CD4-positive, alpha-beta T cell treated with Interleukin-15 for 1 hour (primary cell): ENCODE measurements around the gene USP6NL.

Experiments
- DNase-seq: peaks from one replicate; pipeline ENCODE4 v3.0.0-alpha.2; 2020

The USP6NL gene

DNA sequence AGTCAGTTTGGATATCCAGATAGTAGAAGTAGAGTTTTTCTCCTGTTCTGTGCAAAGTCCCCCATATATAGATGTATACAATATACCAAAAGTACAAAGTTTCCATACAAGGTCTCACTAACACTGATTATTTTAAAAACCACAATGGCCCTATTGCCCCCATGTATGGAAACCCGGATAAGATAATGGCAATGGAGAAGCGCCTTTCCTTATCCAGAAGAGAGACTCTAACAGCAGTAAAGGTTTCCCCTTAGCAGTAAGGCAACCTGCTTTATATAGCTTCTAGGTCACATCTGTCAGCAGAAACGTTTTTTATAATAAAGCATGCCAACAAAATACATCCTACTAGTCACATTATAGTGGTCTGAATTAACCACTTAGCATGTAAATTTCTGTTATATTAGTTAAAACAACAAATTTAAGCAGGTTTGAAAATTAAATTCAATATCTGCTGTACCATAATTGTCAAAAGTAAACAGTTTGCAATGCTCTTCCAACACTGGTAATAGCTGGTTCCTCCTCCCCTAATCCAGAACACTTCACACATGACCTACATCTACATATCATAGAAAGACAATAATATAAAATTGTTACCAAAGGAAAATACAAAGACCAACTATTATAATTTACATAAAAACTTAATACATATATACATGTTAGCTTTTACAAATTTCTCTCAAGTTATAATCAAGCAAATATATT, 22.4 kb downstream of the USP6NL start:
- DNase-seq, result no peak

- DNase-seq, result no peak
Observed at GRCh38 chr10:11587722-11588259, 23.7 kb downstream of the USP6NL start.

DNA sequence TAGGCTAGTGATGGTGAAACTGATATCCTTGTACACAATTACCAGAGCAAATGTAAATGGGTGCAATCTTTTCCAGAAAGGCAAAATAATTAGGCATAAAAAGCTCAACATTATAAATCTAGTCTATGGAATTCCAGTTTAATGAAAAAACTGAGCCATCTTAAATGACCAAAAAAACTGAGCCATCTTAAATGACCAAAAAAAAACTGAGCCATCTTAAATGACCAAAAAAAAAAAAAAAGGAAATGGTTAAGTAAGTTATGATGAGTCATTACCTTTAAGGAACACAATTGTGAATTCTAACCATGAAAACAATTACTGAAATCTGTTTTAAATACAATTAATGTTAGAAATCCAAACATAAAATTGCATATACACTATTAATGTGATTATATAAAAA, 25.3 kb downstream of the USP6NL start:
- no peak for DNase-seq

DNA sequence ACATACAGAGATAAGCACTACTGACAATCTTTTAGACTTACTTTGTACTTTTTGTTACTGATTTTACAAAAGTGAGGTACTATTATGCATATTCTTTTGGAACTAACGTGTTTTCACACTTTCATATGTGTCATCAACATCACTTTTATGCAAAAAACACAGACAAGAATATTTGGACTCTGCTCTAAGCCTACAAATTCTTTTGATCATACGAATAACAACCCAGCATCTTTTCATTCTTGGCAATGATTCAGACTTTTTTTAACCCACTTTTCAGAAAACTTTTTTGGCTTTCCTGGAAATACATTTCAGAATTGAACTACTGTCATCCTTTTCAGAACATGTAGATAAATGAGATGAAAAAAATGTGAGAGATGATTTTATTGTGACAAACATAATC, 30.2 kb downstream of the USP6NL start:
- no peak for DNase-seq

DNA sequence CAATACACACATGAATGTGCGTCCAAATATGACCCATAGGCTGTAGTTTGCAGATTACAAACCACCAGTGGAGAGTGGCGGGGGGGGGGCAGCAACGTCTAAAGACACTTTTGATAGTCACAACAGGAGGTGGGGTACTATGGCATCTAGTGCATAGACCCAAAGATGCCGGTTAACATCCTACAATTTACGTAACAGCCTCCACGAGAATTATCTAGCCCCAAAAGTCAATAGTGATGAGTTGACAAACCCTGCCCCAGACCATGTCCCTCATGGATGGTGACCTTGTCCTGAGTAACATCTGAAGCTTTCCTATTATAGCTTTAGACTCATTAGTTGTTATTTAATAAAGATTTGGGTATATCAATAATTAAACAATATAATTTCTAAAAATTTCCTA, 31.6 kb downstream of the USP6NL start:
- DNase-seq, result no peak

GRCh38 chr10:11578802-11579255, 32.6 kb downstream of the USP6NL start:
- DNase-seq, result no peak

DNA sequence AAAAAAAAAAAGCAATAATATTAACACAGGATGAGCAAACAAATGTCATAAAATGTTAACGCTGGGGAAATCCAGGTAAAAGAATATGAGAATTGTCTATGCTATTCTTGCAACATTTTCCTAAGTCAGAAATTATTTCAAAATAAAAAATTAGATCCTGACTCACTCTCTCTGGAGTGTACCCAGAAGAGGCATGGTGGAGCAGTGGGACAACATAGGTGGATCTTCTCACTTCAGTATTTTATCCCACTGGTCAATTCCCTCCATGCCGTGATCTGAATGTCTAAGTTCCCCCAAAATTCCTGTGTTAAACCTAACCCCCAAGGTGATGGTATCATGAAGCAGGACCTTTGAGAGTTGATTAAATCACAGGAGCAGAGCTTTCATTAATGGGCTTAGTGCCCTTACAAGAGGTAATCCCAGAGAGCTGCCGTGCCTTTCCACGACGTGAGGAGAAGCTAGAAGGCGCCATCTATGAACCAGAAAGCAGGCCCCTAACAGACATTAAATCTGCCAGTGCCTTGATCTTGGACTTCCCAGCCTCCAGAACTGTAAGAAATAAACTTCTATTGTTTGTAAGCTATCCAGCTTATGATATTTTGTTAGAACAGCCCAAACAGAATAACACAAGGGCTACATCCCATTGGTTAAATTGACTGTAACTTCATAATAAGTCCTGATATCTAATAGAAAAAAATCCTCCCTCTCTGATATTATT, 35.2 kb downstream of the USP6NL start:
- DNase-seq, result no peak

GRCh38 chr10:11573497-11573896, 38.0 kb downstream of the USP6NL start:
- DNase-seq, result no peak

- no peak for DNase-seq
Observed at GRCh38 chr10:11570751-11571150, 40.7 kb downstream of the USP6NL start.

GRCh38 chr10:11569471-11569870, 42.0 kb downstream of the USP6NL start:
- DNase-seq, result no peak

- DNase-seq, result no peak
Observed at GRCh38 chr10:11568578-11568977, 42.9 kb downstream of the USP6NL start.

DNA sequence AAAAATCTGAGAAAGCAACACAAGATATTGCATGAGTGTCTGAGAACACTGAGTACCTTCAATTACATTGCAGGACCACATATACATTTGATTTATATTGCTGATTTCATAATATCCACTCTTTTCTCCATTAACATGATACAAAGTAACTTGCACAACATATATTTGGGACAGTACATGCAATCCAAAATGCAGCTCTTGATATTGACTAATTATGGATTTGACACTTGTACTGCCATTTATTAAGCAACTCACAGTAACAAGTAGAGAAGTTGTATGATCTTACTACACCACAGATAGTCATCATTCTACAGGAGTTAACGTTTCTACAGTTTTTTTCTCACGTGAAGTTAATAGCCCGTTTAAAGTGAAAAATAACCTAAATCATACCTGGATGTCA, 46.7 kb downstream of the USP6NL start:
- DNase-seq, result no peak

GRCh38 chr10:11563936-11564335, 47.5 kb downstream of the USP6NL start:
- no peak for DNase-seq

GRCh38 chr10:11562888-11563287, 48.6 kb downstream of the USP6NL start:
- DNase-seq, result no peak

- DNase-seq, result no peak
Observed at GRCh38 chr10:11560076-11560709, 51.3 kb downstream of the USP6NL start.

DNA sequence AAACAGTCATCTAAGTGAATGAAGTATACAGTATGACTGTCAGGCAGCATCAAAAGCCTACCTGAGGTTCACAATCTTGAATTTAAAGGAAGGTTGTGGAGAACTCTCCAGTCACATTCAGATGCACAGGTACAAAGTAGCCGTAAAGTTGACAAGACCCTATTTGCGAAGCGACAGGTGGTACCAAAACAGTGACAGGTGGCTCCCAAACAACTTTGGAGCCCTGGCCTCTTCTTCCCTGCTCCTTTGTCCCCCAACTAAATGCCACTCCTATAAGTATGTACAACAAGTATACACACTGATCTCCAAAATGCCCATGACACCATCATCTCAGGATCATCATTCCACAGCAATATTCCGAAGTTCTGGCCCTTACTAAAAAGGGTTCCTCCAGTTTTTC, 53.5 kb downstream of the USP6NL start:
- no peak for DNase-seq

DNA sequence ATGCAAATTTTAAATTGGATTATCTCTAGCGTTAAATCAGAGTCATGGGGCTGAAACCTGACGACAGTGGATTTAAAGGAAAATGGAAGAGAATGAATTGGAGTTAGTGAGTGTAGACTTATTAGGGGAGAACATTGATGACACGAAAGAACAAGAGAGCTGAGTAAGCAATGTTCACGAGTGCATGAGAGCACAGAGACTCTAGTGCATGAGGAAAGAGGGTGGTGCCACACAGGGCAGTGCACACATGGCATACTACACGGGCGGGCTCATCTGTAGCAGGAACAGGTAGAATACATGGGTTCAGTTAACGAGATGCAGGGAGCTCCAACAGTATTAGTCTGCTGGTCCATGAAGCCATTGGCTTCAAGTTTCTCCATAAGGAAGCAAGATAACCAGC, 53.9 kb downstream of the USP6NL start:
- DNase-seq, result no peak

GRCh38 chr10:11555556-11555955, 55.9 kb downstream of the USP6NL start:
- no peak for DNase-seq

- DNase-seq, result no peak
Observed at GRCh38 chr10:11553773-11554381, 57.6 kb downstream of the USP6NL start.

GRCh38 chr10:11551916-11552602, 59.4 kb downstream of the USP6NL start:
- no peak for DNase-seq

DNA sequence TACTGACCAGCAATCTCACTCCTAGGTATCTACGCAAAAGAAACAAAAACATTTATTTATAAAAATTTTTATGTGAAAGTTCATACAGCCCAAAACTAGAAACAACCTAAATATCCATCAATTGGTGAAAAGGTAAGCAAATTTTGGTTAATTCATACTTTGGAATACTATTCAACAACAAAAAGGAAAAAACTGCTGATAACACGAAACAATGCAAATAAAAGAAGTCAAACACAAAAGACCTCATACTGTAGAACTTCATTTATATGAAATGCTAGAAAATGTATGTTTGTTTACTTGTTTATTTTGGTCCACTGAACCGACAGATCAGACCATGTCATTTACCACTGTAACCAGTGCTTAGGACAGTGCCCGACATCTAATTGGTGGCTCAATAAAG, 60.3 kb downstream of the USP6NL start:
- DNase-seq, result no peak

DNA sequence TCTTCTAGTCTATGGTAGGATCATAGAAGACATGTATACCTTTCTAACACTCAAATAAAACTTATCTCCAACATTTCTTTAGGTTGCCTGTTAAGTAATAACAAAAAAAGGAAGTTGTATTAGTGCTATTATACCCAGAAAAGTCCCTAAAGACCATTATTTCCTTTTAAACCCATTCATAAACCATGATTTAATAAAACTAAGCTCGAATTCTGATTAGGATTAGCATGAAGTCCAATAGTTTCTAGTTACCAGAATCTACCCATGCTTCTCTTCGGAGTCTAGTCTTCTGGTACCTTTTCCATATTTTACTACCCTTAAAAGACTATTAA, 62.7 kb downstream of the USP6NL start:
- no peak for DNase-seq
